Skeletal muscle tissue (tissue), 4 donors: ENCODE results near the gene SIPA1L2. TPM values are rescaled to one million over a fixed set of nuclear protein-coding genes. Genes with fewer than 3 reads are reported as not detected.
"Not testable (repeated sequence)": the region's sequence is repeated elsewhere in the genome, so short reads cannot be mapped to it uniquely, and the experiment has no call there.

Source experiments
- H3K27ac ChIP-seq: one replicate; pipeline ENCODE4 v1.7.0; 2013; ENCODE audit warnings: mild to moderate bottlenecking, low read depth, low read length, inconsistent platforms
- H3K27me3 ChIP-seq, 3 donors: one replicate each; pipeline ENCODE4 v1.7.0; 2013; ENCODE audit warnings: low read length in 3 of 3; ENCODE audit not compliant: control insufficient read depth in 3 of 3, insufficient read depth in 3 of 3
- H3K36me3 ChIP-seq, 3 donors: one replicate each; pipeline ENCODE4 v1.7.0; 2013; ENCODE audit warnings: low read length in 3 of 3; ENCODE audit not compliant: control insufficient read depth in 3 of 3, insufficient read depth in 3 of 3
- H3K4me1 ChIP-seq, 3 donors: one replicate each; pipeline ENCODE4 v1.7.0; 2013; ENCODE audit warnings: low read length in 3 of 3, mild to moderate bottlenecking in 3 of 3; ENCODE audit not compliant: control insufficient read depth in 3 of 3, insufficient read depth in 3 of 3
- H3K4me3 ChIP-seq, 3 donors: one replicate each; pipeline ENCODE4 v1.7.0; 2013; ENCODE audit warnings: low read length in 3 of 3
- H3K9ac ChIP-seq, 3 donors: one replicate each; pipeline ENCODE4 v1.7.0; 2013; ENCODE audit warnings: low read length in 3 of 3, mild to moderate bottlenecking in 3 of 3, moderate library complexity in 2 of 3, low read depth in 1 of 3
- H3K9me3 ChIP-seq, 3 donors: one replicate each; pipeline ENCODE4 v1.7.0; 2013; ENCODE audit warnings: low read length in 3 of 3; ENCODE audit not compliant: control insufficient read depth in 3 of 3
- total RNA-seq: library from RNA; depleted of rRNA; stranded (reverse); fragments of >200 nt; gene quantifications from one replicate; pipeline ENCODE4 v1.2.3, GENCODE V29; 2014
- donor health status: Osteomylitis.

SIPA1L2 gene
- total RNA-seq, 1 donor from 2014 or later = 53.2 TPM

- Histone ChIP-seq H3K9ac (no peak overlapping the region), H3K4me1 (peaks cover 6 to 30% (median 9%) of the 10 kb centered on the region in 3 donors), H3K27ac (no peak overlapping the region), H3K4me3 (no peak overlapping the region), H3K36me3 (no peaks in the 10 kb centered on the region), H3K9me3 (no peaks in the 10 kb centered on the region), H3K27me3 (no peaks in the 10 kb centered on the region)
These were observed 12.7 kb downstream of the SIPA1L2 start for GRCh38 chr1:232617237-232617636.

- Histone ChIP-seq H3K27ac (no peak overlapping the region), H3K36me3 (no peaks in the 10 kb centered on the region), H3K9me3 (no peaks in the 10 kb centered on the region), H3K9ac (no peak overlapping the region), H3K27me3 (no peaks in the 10 kb centered on the region), H3K4me1 (peaks cover 3 to 24% (median 4%) of the 10 kb centered on the region in 3 donors), H3K4me3 (no peak overlapping the region)
These were observed 14.6 kb downstream of the SIPA1L2 start for GRCh38 chr1:232615306-232615800.

- H3K27ac ChIP-seq = no peak overlapping the region
- no peaks in the 10 kb centered on the region for H3K36me3 ChIP-seq
These were observed 15.1 kb downstream of the SIPA1L2 start for GRCh38 chr1:232614811-232615210.

GRCh38 chr1:232613752-232614381 lies 16.1 kb downstream of the SIPA1L2 start:
- no peaks in the 10 kb centered on the region for H3K9me3 ChIP-seq
- no peak overlapping the region for H3K9ac ChIP-seq
- H3K4me1 ChIP-seq = peaks cover 0 to 14% (median 0%) of the 10 kb centered on the region in 3 donors
- H3K36me3 ChIP-seq = no peaks in the 10 kb centered on the region
- no peak overlapping the region for H3K27ac ChIP-seq
- H3K27me3 ChIP-seq = no peaks in the 10 kb centered on the region
- H3K4me3 ChIP-seq = no peak overlapping the region

More at GRCh38 chr1:232614811-232615210, 15.1 kb downstream of the SIPA1L2 start:
- Histone ChIP-seq H3K9ac (no peak overlapping the region), H3K4me1 (peaks cover 0 to 19% (median 0%) of the 10 kb centered on the region in 3 donors), H3K9me3 (no peaks in the 10 kb centered on the region), H3K4me3 (no peak overlapping the region), H3K27me3 (no peaks in the 10 kb centered on the region)

- H3K4me1 ChIP-seq = peaks cover 0 to 14% (median 0%) of the 10 kb centered on the region in 3 donors
- not testable (repeated sequence) for H3K36me3 ChIP-seq, H3K4me3 ChIP-seq, H3K9ac ChIP-seq, H3K27me3 ChIP-seq, H3K27ac ChIP-seq, H3K9me3 ChIP-seq
These were observed 17.1 kb downstream of the SIPA1L2 start for GRCh38 chr1:232612836-232613235.

- Histone ChIP-seq H3K4me3 (no peak overlapping the region), H3K9me3 (no peaks in the 10 kb centered on the region), H3K27ac (no peak overlapping the region), H3K4me1 (peaks cover 0 to 10% (median 0%) of the 10 kb centered on the region in 3 donors), H3K9ac (no peak overlapping the region), H3K27me3 (no peaks in the 10 kb centered on the region), H3K36me3 (no peaks in the 10 kb centered on the region)
These were observed 18.1 kb downstream of the SIPA1L2 start for GRCh38 chr1:232611834-232612233.

GRCh38 chr1:232610902-232611745 lies 18.8 kb downstream of the SIPA1L2 start:
- not testable (repeated sequence) for H3K4me3 ChIP-seq, H3K9ac ChIP-seq, H3K27me3 ChIP-seq, H3K4me1 ChIP-seq, H3K36me3 ChIP-seq, H3K9me3 ChIP-seq, H3K27ac ChIP-seq

- Histone ChIP-seq H3K27me3 (no peaks in the 10 kb centered on the region), H3K4me3 (no peak overlapping the region), H3K4me1 (peaks cover 0 to 6% (median 0%) of the 10 kb centered on the region in 3 donors), H3K36me3 (no peaks in the 10 kb centered on the region), H3K9ac (no peak overlapping the region), H3K27ac (no peak overlapping the region), H3K9me3 (no peaks in the 10 kb centered on the region)
These were observed 19.6 kb downstream of the SIPA1L2 start for GRCh38 chr1:232610192-232610901.

- no peak overlapping the region for H3K9ac ChIP-seq
- no peaks in the 10 kb centered on the region for H3K4me1 ChIP-seq
- no peaks in the 10 kb centered on the region for H3K27me3 ChIP-seq
- no peak overlapping the region for H3K27ac ChIP-seq
- H3K36me3 ChIP-seq = no peaks in the 10 kb centered on the region
- H3K9me3 ChIP-seq = no peaks in the 10 kb centered on the region
- no peak overlapping the region for H3K4me3 ChIP-seq
These were observed 21.5 kb downstream of the SIPA1L2 start for GRCh38 chr1:232608427-232608826.
